ENCODE measurements around the gene RIF1. TPM values are rescaled to one million over a fixed set of nuclear protein-coding genes. Genes with fewer than 3 reads are reported as not detected.

Gene RIF1
- total RNA-seq, 4 donors from 2014 or later = 29.3 to 49.7 (median 41.9) TPM

Small RNA genes within 50 kb of the gene (small RNA-seq; reads per million reads assigned to genes)
- gene MIR4773-1 (not detected), gene RN7SL124P (not detected)

Other genes starting within 250 kb of the RIF1 start
- gene RBM43, start 148.0 kb upstream of the RIF1 start, total RNA-seq = 10 to 100 TPM in 1 of 4 donors, 1 to 10 TPM in 3; 2.8 to 11.3 (median 4.0) TPM
- gene NMI, start 120.2 kb upstream of the RIF1 start, total RNA-seq = 10 to 100 TPM in 2 of 4 donors, 1 to 10 TPM in 2; 7.7 to 21.3 (median 11.2) TPM
- 10 to 100 TPM in 2 of 4 donors, 1 to 10 TPM in 2; 3.4 to 18.6 (median 12.4) TPM for gene TNFAIP6, start 52.3 kb upstream of the RIF1 start, total RNA-seq

All from omental fat pad (tissue), 4 donors.